Thoracic aorta (tissue), 2 donors: Measurements from ENCODE around the gene EIF2AK2. TPM values are rescaled to one million over a fixed set of nuclear protein-coding genes. Genes with fewer than 3 reads are reported as not detected.

Experiments used
- ATAC-seq: fragments of 150-250 bp; one replicate; pipeline ENCODE4 v1.8.0; 2017; ENCODE audit warnings: low read depth; ENCODE audit not compliant: insufficient number of reproducible peaks, low FRiP score
- DNase-seq: peaks from one replicate; pipeline ENCODE4 v3.0.0-alpha.2; 2020; ENCODE audit warnings: low spot score
- H3K27ac ChIP-seq, 2 donors: fragments of 200-600 bp; sonication (generic); 1 replicate in 1 of 2; 2 replicates in 1 of 2; pipeline ENCODE4 v1.5.1; 2016; ENCODE audit warnings: mild to moderate bottlenecking in 2 of 2, moderate library complexity in 2 of 2
- H3K27me3 ChIP-seq: fragments of 200-600 bp; sonication (generic); replicated peaks from 2 replicates; pipeline ENCODE4 v1.6.0; 2016; ENCODE audit warnings: mild to moderate bottlenecking; ENCODE audit not compliant: insufficient read depth
- H3K36me3 ChIP-seq: fragments of 200-600 bp; sonication (generic); one replicate; pipeline ENCODE4 v1.5.1; 2016
- H3K4me1 ChIP-seq, 2 donors: fragments of 200-600 bp; sonication (generic); 1 replicate in 1 of 2; 2 replicates in 1 of 2; pipeline versions ENCODE4 v1.5.1 to v1.6.0; 2016; ENCODE audit warnings: low read depth in 2 of 2, mild to moderate bottlenecking in 1 of 2; ENCODE audit not compliant: control insufficient read depth in 1 of 2
- H3K4me3 ChIP-seq: fragments of 200-600 bp; sonication (generic); 2 replicates; pipeline ENCODE4 v1.5.1; 2016; ENCODE audit warnings: mild to moderate bottlenecking
- H3K9me3 ChIP-seq: fragments of 200-600 bp; sonication (generic); 2 replicates; pipeline ENCODE4 v1.5.1; 2016
- total RNA-seq, 2 donors: library from RNA; depleted of rRNA; stranded (reverse); fragments of >200 nt; gene quantifications; one replicate each; pipeline versions ENCODE4 v1.1.0 to v1.2.3, GENCODE V29; 2016
- TF ChIP-seq, protein P1 (sequence below): fragments of 200-600 bp; sonication (generic); IDR thresholded peaks from one replicate; pipeline ENCODE4 v1.5.1; 2019; ENCODE audit warnings: antibody characterized with exemption

Gene EIF2AK2
- total RNA-seq, 2 donors from 2014 or later: 37.4 to 39.0 TPM

DNA sequence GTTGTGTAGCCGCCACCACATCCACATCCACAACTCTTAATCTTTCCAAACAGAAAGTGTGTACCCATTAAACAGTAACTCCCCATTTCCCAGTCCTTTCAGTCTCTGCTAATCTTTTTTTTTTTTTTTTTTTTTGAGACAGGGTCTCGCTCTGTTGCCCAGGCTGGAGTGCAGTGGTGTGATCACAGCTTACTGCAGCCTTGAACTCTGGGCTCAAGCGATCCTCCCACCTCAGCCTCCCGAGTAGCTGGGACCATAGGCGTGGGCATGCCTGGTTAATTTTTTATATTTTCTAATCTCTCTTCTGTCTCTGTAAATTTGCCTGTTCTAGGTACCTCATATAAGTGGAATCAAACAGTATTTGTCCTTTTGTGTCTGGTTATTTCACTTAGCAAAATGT, 3.6 kb downstream of the EIF2AK2 start:
- H3K9me3 ChIP-seq: no peaks in the 10 kb centered on the region
- H3K4me1 ChIP-seq: peaks cover 13 to 33% of the 10 kb centered on the region in 2 donors
- H3K4me3 ChIP-seq: no peak overlapping the region
- no peaks in the 10 kb centered on the region for H3K27me3 ChIP-seq
- TF ChIP-seq, protein P1, sequence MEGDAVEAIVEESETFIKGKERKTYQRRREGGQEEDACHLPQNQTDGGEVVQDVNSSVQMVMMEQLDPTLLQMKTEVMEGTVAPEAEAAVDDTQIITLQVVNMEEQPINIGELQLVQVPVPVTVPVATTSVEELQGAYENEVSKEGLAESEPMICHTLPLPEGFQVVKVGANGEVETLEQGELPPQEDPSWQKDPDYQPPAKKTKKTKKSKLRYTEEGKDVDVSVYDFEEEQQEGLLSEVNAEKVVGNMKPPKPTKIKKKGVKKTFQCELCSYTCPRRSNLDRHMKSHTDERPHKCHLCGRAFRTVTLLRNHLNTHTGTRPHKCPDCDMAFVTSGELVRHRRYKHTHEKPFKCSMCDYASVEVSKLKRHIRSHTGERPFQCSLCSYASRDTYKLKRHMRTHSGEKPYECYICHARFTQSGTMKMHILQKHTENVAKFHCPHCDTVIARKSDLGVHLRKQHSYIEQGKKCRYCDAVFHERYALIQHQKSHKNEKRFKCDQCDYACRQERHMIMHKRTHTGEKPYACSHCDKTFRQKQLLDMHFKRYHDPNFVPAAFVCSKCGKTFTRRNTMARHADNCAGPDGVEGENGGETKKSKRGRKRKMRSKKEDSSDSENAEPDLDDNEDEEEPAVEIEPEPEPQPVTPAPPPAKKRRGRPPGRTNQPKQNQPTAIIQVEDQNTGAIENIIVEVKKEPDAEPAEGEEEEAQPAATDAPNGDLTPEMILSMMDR: no peak
- ATAC-seq: no peak
- no peak overlapping the region for H3K27ac ChIP-seq
- DNase-seq: no peak
- H3K36me3 ChIP-seq: no peaks in the 10 kb centered on the region

- H3K27me3 ChIP-seq: no peaks in the 10 kb centered on the region
- H3K4me3 ChIP-seq: no peak overlapping the region
- DNase-seq: no peak
- H3K9me3 ChIP-seq: no peaks in the 10 kb centered on the region
- ATAC-seq: no peak
- H3K36me3 ChIP-seq: peaks cover 17% of the 10 kb centered on the region
- TF ChIP-seq, protein P1: no peak
- peaks cover 0 to 16% of the 10 kb centered on the region in 2 donors for H3K4me1 ChIP-seq
- no peak overlapping the region for H3K27ac ChIP-seq
These were observed 7.0 kb downstream of the EIF2AK2 start for GRCh38 chr2:37149626-37150322.

DNA sequence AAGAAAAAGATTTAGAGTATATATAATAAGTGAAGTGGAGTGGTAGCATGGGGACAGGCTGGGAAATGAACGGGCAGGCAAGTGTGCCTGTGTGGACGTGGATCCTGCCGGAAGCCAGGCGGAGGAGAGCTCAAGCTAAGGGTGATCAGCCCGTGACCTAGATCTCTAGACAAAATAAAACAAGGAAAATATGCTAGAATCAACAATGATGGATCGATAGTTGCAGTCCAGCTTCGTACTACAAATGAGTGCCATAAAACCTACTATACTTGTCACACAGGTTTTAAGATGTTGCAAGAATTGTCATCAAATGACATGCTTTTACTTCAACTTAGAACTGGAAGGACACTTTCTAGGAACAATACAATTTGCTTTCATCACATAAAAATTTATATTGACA, 8.5 kb downstream of the EIF2AK2 start:
- no peak for ATAC-seq
- no peak overlapping the region for H3K4me3 ChIP-seq
- H3K27me3 ChIP-seq: no peaks in the 10 kb centered on the region
- DNase-seq: no peak
- H3K36me3 ChIP-seq: peaks cover 24% of the 10 kb centered on the region
- TF ChIP-seq, protein P1: no peak
- peaks cover 0 to 13% of the 10 kb centered on the region in 2 donors for H3K4me1 ChIP-seq
- no peak overlapping the region for H3K27ac ChIP-seq
- H3K9me3 ChIP-seq: no peaks in the 10 kb centered on the region

- Histone ChIP-seq H3K4me1 (peaks cover 0 to 13% of the 10 kb centered on the region in 2 donors), H3K4me3 (no peak overlapping the region), H3K9me3 (no peaks in the 10 kb centered on the region), H3K36me3 (peaks cover 35% of the 10 kb centered on the region), H3K27me3 (no peaks in the 10 kb centered on the region), H3K27ac (no peak overlapping the region)
- ATAC-seq: no peak
- TF ChIP-seq, protein P1: no peak
- no peak for DNase-seq
These were observed 10.7 kb downstream of the EIF2AK2 start for GRCh38 chr2:37146062-37146461.

DNA sequence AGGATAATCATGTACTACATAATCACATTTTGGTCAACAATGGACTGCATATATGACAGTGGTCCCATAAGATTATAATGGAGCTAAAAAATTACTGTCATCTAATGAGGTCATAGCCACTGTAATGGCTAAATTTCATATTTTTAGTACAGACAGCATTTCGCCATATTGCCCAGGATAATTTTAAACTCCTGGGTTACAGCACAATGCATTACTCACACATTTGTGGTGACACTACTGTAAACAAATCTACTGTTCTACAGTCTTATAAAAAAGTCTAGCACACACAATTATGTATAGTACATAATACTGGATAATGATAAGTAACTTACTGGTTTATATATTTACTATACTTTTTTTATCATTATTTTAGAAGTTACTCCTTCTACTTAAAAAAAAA, 12.8 kb downstream of the EIF2AK2 start:
- TF ChIP-seq, protein P1: no peak
- no peak for DNase-seq
- no peaks in the 10 kb centered on the region for H3K27me3 ChIP-seq
- no peak overlapping the region for H3K4me3 ChIP-seq
- H3K4me1 ChIP-seq: no peaks in the 10 kb centered on the region
- H3K36me3 ChIP-seq: peaks cover 47% of the 10 kb centered on the region
- ATAC-seq: no peak
- H3K9me3 ChIP-seq: no peaks in the 10 kb centered on the region
- H3K27ac ChIP-seq: no peak overlapping the region
